ENCODE measurements around the gene ACRBP. TPM values are rescaled to one million over a fixed set of nuclear protein-coding genes. Genes with fewer than 3 reads are reported as not detected.

The ACRBP gene
- total RNA-seq, 1 donor from 2014 or later: 19.3 TPM

- peaks cover 46% of the 10 kb centered on the region for H3K4me1 Mint-ChIP-seq (ENCODE audit: unreplicated experiment)
- no peak overlapping the region for H3K4me3 Mint-ChIP-seq (ENCODE audit: unreplicated experiment)
- peak overlapping the region; percentile 83 for H3K27ac Mint-ChIP-seq (ENCODE audit: unreplicated experiment)
- no peaks in the 10 kb centered on the region for H3K36me3 Mint-ChIP-seq (ENCODE audit: low read depth, unreplicated experiment)
- TF ChIP-seq CTCF (IDR thresholded peaks at IDR 0.05; ENCODE audit: unreplicated experiment): no peak
- no peaks in the 10 kb centered on the region for H3K9me3 Mint-ChIP-seq (ENCODE audit: unreplicated experiment)
- no peaks in the 10 kb centered on the region for H3K27me3 Mint-ChIP-seq (ENCODE audit: unreplicated experiment)
- DNase-seq (ENCODE audit: low spot score): no peak
Measured at GRCh38 chr12:6630736-6631135, 16.5 kb downstream of the ACRBP start.

GRCh38 chr12:6627616-6628015 lies 19.6 kb downstream of the ACRBP start:
- Mint-ChIP-seq H3K36me3 (ENCODE audit: low read depth, unreplicated experiment) (no peaks in the 10 kb centered on the region), H3K4me3 (ENCODE audit: unreplicated experiment) (no peak overlapping the region), H3K4me1 (ENCODE audit: unreplicated experiment) (peaks cover 37% of the 10 kb centered on the region), H3K27me3 (ENCODE audit: unreplicated experiment) (no peaks in the 10 kb centered on the region), H3K27ac (ENCODE audit: unreplicated experiment) (no peak overlapping the region), H3K9me3 (ENCODE audit: unreplicated experiment) (no peaks in the 10 kb centered on the region)
- TF ChIP-seq CTCF (IDR thresholded peaks at IDR 0.05; ENCODE audit: unreplicated experiment): no peak
- DNase-seq (ENCODE audit: low spot score): no peak

GRCh38 chr12:6626654-6627283 lies 20.5 kb downstream of the ACRBP start:
- TF ChIP-seq CTCF (IDR thresholded peaks at IDR 0.05; ENCODE audit: unreplicated experiment): no peak
- H3K4me3 Mint-ChIP-seq (ENCODE audit: unreplicated experiment): no peak overlapping the region
- H3K36me3 Mint-ChIP-seq (ENCODE audit: low read depth, unreplicated experiment): no peaks in the 10 kb centered on the region
- peaks cover 29% of the 10 kb centered on the region for H3K4me1 Mint-ChIP-seq (ENCODE audit: unreplicated experiment)
- H3K9me3 Mint-ChIP-seq (ENCODE audit: unreplicated experiment): no peaks in the 10 kb centered on the region
- DNase-seq (ENCODE audit: low spot score): no peak
- H3K27me3 Mint-ChIP-seq (ENCODE audit: unreplicated experiment): no peaks in the 10 kb centered on the region
- no peak overlapping the region for H3K27ac Mint-ChIP-seq (ENCODE audit: unreplicated experiment)

GRCh38 chr12:6620885-6621274 lies 26.4 kb downstream of the ACRBP start:
- Mint-ChIP-seq H3K9me3 (ENCODE audit: unreplicated experiment) (no peaks in the 10 kb centered on the region), H3K36me3 (ENCODE audit: low read depth, unreplicated experiment) (peaks cover 4% of the 10 kb centered on the region), H3K27me3 (ENCODE audit: unreplicated experiment) (peaks cover 10% of the 10 kb centered on the region), H3K4me3 (ENCODE audit: unreplicated experiment) (peak overlapping the region; percentile 31), H3K4me1 (ENCODE audit: unreplicated experiment) (peaks cover 20% of the 10 kb centered on the region), H3K27ac (ENCODE audit: unreplicated experiment) (no peak overlapping the region)
- TF ChIP-seq CTCF (IDR thresholded peaks at IDR 0.05; ENCODE audit: unreplicated experiment): no peak
- DNase-seq (ENCODE audit: low spot score): no peak

- Mint-ChIP-seq H3K36me3 (ENCODE audit: low read depth, unreplicated experiment) (peaks cover 4% of the 10 kb centered on the region), H3K4me3 (ENCODE audit: unreplicated experiment) (no peak overlapping the region), H3K27me3 (ENCODE audit: unreplicated experiment) (peaks cover 10% of the 10 kb centered on the region), H3K9me3 (ENCODE audit: unreplicated experiment) (no peaks in the 10 kb centered on the region), H3K4me1 (ENCODE audit: unreplicated experiment) (peaks cover 23% of the 10 kb centered on the region), H3K27ac (ENCODE audit: unreplicated experiment) (no peak overlapping the region)
- TF ChIP-seq CTCF (IDR thresholded peaks at IDR 0.05; ENCODE audit: unreplicated experiment): peak; percentile 87
- peak; percentile 84 for DNase-seq (ENCODE audit: low spot score)
Measured at GRCh38 chr12:6620137-6620884, 26.9 kb downstream of the ACRBP start.
